Loucy (cell line): Measurements from ENCODE around the gene NETO2.

Experiments used
- H2AFZ ChIP-seq: fragments of 200-600 bp; sonication (generic); 2 replicates; pipeline ENCODE4 v1.6.0; 2016; ENCODE audit warnings: antibody characterized with exemption, mild to moderate bottlenecking, low read length, moderate library complexity
- H3F3A ChIP-seq: fragments of 200-600 bp; 2 replicates; pipeline ENCODE4 v1.6.0; 2016; ENCODE audit warnings: antibody characterized with exemption, low read depth, mild to moderate bottlenecking
- H3K27me3 ChIP-seq: fragments of 200-600 bp; sonication (generic); 2 replicates; pipeline ENCODE4 v1.6.1; 2014; ENCODE audit warnings: low read length, mild to moderate bottlenecking; ENCODE audit not compliant: insufficient read depth, poor library complexity, severe bottlenecking
- H3K36me3 ChIP-seq: fragments of 200-600 bp; sonication (generic); 2 replicates; pipeline ENCODE4 v1.6.1; 2016; ENCODE audit warnings: low read length; ENCODE audit not compliant: insufficient read depth
- H3K4me1 ChIP-seq: fragments of 200-600 bp; sonication (generic); 2 replicates; pipeline ENCODE4 v1.5.1; 2014; ENCODE audit warnings: low read length, mild to moderate bottlenecking; ENCODE audit not compliant: insufficient read depth, poor library complexity, severe bottlenecking
- H3K4me2 ChIP-seq: fragments of 200-600 bp; sonication (generic); 2 replicates; pipeline ENCODE4 v1.6.0; 2014; ENCODE audit warnings: antibody characterized with exemption, low read length, low read depth, mild to moderate bottlenecking; ENCODE audit not compliant: poor library complexity, severe bottlenecking
- H3K4me3 ChIP-seq: fragments of 200-600 bp; sonication (generic); 2 replicates; pipeline ENCODE4 v1.5.1; 2014; ENCODE audit warnings: low read length, mild to moderate bottlenecking, mixed read lengths; ENCODE audit not compliant: poor library complexity, severe bottlenecking
- H3K79me2 ChIP-seq: fragments of 200-600 bp; sonication (generic); 2 replicates; pipeline ENCODE4 v1.6.1; 2014; ENCODE audit warnings: low read length; ENCODE audit not compliant: insufficient read depth
- H3K9ac ChIP-seq: fragments of 200-600 bp; sonication (generic); 2 replicates; pipeline ENCODE4 v1.6.0; 2014; ENCODE audit warnings: mild to moderate bottlenecking, low read depth, low read length, moderate library complexity; ENCODE audit not compliant: poor library complexity, severe bottlenecking
- H3K9me2 ChIP-seq: fragments of 200-600 bp; sonication (generic); replicated peaks from 2 replicates; pipeline ENCODE4 v1.6.1; 2016; ENCODE audit warnings: low read depth, low read length, mixed read lengths
- H3K9me3 ChIP-seq: fragments of 200-600 bp; sonication (generic); 2 replicates; pipeline ENCODE4 v1.6.1; 2014; ENCODE audit warnings: mild to moderate bottlenecking, antibody characterized with exemption, low read length, low read depth; ENCODE audit not compliant: insufficient read depth
- H4K20me1 ChIP-seq: fragments of 200-600 bp; sonication (generic); 2 replicates; pipeline ENCODE4 v1.6.0; 2014; ENCODE audit warnings: antibody characterized with exemption, low read length, mild to moderate bottlenecking; ENCODE audit not compliant: insufficient read depth, poor library complexity, severe bottlenecking
- CTCF ChIP-seq: fragments of 200-600 bp; sonication (generic); conservative IDR thresholded peaks from 2 replicates; pipeline ENCODE4 v1.5.1; 2014; ENCODE audit warnings: mild to moderate bottlenecking, antibody characterized with exemption, low read length
- EZH2phosphoT487 ChIP-seq: fragments of 200-600 bp; IDR thresholded peaks from 2 replicates; pipeline ENCODE4 v1.6.1; 2018; ENCODE audit warnings: antibody characterized with exemption, mild to moderate bottlenecking, moderate library complexity, borderline replicate concordance

Gene NETO2

GRCh38 chr16:47037746-47038458 lies 105.8 kb downstream of the NETO2 start:
- Histone ChIP-seq H3K27me3 (peaks cover 9% of the 10 kb centered on the region), H2AFZ (peak overlapping the region; percentile 95), H3K9me2 (no peaks in the 10 kb centered on the region), H3K9ac (peak overlapping the region; percentile 55), H3K4me1 (peaks cover 5% of the 10 kb centered on the region), H3K9me3 (no peaks in the 10 kb centered on the region), H3K4me2 (peak overlapping the region; percentile 88), H3K4me3 (peak overlapping the region; percentile 77), H3K36me3 (no peaks in the 10 kb centered on the region), H3K79me2 (no peaks in the 10 kb centered on the region), H4K20me1 (no peaks in the 10 kb centered on the region), H3F3A (no peaks in the 10 kb centered on the region)
- TF ChIP-seq CTCF (peak; percentile 78), EZH2phosphoT487 (no peak)

DNA sequence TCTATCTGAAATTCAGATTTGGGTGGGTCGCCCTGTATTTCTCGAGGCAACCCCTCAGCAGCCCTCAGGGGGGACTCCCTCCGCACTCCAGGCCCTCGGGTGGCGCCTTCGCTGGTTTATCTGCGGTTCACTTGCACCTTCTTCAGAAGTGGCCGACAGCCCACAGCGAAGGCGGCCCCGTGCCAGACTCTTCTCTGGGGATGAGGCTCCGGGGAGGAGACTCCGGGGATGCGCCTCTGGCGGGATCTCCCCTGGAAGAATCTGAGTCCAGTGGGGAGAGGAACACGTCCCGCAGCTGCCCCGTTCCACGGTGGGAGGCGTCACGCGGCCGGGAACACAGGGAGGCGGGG lies 106.4 kb downstream of the NETO2 start:
- H3K9me3 ChIP-seq = no peaks in the 10 kb centered on the region
- no peaks in the 10 kb centered on the region for H3F3A ChIP-seq
- peak overlapping the region; percentile 77 for H3K4me3 ChIP-seq
- H4K20me1 ChIP-seq = no peaks in the 10 kb centered on the region
- peak overlapping the region; percentile 55 for H3K9ac ChIP-seq
- peaks cover 9% of the 10 kb centered on the region for H3K27me3 ChIP-seq
- H3K4me1 ChIP-seq = peaks cover 5% of the 10 kb centered on the region
- no peaks in the 10 kb centered on the region for H3K79me2 ChIP-seq
- TF ChIP-seq CTCF (no peak), EZH2phosphoT487 (no peak)
- H3K9me2 ChIP-seq = no peaks in the 10 kb centered on the region
- H3K36me3 ChIP-seq = no peaks in the 10 kb centered on the region
- H2AFZ ChIP-seq = peak overlapping the region; percentile 95
- peak overlapping the region; percentile 88 for H3K4me2 ChIP-seq

DNA sequence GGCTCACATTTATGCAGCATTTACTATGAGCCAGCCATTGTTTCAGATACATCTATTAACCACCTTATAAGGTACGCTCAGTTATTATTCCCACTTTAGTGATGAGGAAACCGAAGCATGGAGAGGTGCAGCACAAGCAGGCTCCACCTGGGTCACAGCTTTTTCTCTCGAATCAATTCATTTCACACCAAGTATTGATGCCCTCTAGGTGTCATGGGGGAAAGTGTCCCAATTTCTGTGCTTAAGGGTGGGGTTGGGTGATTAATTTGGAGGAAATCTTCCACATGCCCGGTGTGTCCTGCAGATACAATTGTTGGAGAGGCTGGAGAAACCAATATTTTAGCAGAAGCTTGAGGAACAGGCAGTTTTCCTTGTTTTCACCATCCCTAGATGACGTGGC lies 107.5 kb downstream of the NETO2 start:
- no peaks in the 10 kb centered on the region for H3K79me2 ChIP-seq
- no peak overlapping the region for H3K4me3 ChIP-seq
- H2AFZ ChIP-seq = no peak overlapping the region
- no peaks in the 10 kb centered on the region for H3F3A ChIP-seq
- H3K9me2 ChIP-seq = no peaks in the 10 kb centered on the region
- H3K36me3 ChIP-seq = no peaks in the 10 kb centered on the region
- H3K27me3 ChIP-seq = peaks cover 9% of the 10 kb centered on the region
- no peaks in the 10 kb centered on the region for H4K20me1 ChIP-seq
- no peaks in the 10 kb centered on the region for H3K9me3 ChIP-seq
- TF ChIP-seq CTCF (peak; percentile 31), EZH2phosphoT487 (no peak)
- H3K4me2 ChIP-seq = no peak overlapping the region
- H3K9ac ChIP-seq = no peak overlapping the region
- peaks cover 5% of the 10 kb centered on the region for H3K4me1 ChIP-seq
